MCF 10A (cell line): Measurements from ENCODE around the gene SGCD. TPM values are rescaled to one million over a fixed set of nuclear protein-coding genes. Genes with fewer than 3 reads are reported as not detected.

Experiments used
- BruUV-seq: library from RNA; stranded (reverse); fragments of 400-500 nt; replicated peaks from 2 replicates; lab custom pipeline; 2021; lab: Mats Ljungman, UMichigan
- CTCF ChIA-PET: fragments of 300-600 bp; sonication (Branson Sonifier 250); formaldehyde crosslinking; extraction: SDS; loops from one replicate; lab custom pipeline; 2021; ENCODE audit warnings: antibody characterized with exemption, inconsistent platforms; lab: Yijun Ruan, JAX
- POLR2A ChIA-PET: fragments of 300-600, 350-650 bp; sonication (Branson Sonifier 250); formaldehyde crosslinking; extraction: SDS; loops from one replicate; lab custom pipeline; 2020; ENCODE audit warnings: antibody characterized with exemption, inconsistent platforms; lab: Yijun Ruan, JAX
- DNase-seq: peaks from one replicate; pipeline ENCODE4 v3.0.0-alpha.2; 2018; ENCODE audit not compliant: unreplicated experiment
- H3K27ac Mint-ChIP-seq: one replicate; pipeline ENCODE4 v1.8.0; 2022; ENCODE audit warnings: mild to moderate bottlenecking, low read depth, mixed read lengths; ENCODE audit not compliant: unreplicated experiment
- H3K27me3 Mint-ChIP-seq: one replicate; pipeline ENCODE4 v1.8.0; 2022; ENCODE audit warnings: mixed read lengths; ENCODE audit not compliant: insufficient read depth, unreplicated experiment
- H3K36me3 Mint-ChIP-seq: one replicate; pipeline ENCODE4 v1.8.0; 2022; ENCODE audit warnings: mild to moderate bottlenecking, moderate library complexity, mixed read lengths; ENCODE audit not compliant: insufficient read depth, unreplicated experiment
- H3K4me1 Mint-ChIP-seq: one replicate; pipeline ENCODE4 v1.8.0; 2022; ENCODE audit warnings: mixed read lengths; ENCODE audit not compliant: insufficient read depth, unreplicated experiment
- H3K4me3 Mint-ChIP-seq: one replicate; pipeline ENCODE4 v1.8.0; 2022; ENCODE audit warnings: mild to moderate bottlenecking, moderate library complexity, mixed read lengths; ENCODE audit not compliant: unreplicated experiment
- H3K9me3 Mint-ChIP-seq: one replicate; pipeline ENCODE4 v1.8.0; 2022; ENCODE audit warnings: mixed read lengths; ENCODE audit not compliant: unreplicated experiment
- intact Hi-C: fragments of 100-400 bp; cut with micrococcal nuclease; formaldehyde crosslinking; loops from 2 replicates; pipeline ENCODE4 v1.14.1; 2022
- total RNA-seq: library from RNA; stranded (reverse); gene quantifications from 2 replicates; pipeline ENCODE4 v1.2.3, GENCODE V29; 2022
- TF ChIP-seq, protein P1 (sequence below): fragments of 200-600 bp; IDR thresholded peaks from one replicate; pipeline ENCODE4 v1.8.0; 2022; ENCODE audit warnings: antibody characterized with exemption, mild to moderate bottlenecking; ENCODE audit not compliant: unreplicated experiment

Gene SGCD
- total RNA-seq, 1 experiment from 2014 or later, result 0.14 TPM

DNA sequence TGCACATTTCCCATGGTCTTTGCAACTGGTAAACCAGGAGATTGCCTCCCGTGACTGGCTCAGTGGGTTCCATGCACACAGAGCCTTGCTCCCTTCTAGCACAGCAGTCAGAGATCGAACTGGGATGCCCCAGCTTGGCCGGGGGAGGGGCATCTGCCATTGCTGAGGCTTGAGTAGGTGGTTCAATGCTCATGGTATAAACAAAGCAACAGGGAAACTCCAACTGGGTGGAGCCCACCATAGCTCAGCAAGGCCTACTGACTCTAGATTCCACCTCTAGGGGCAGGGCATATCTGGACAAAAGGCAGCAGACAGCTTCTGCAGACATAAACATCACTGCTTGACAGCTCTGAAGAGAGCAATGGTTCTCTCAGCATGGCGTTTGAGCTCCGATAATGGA, 456.1 kb downstream of the SGCD start:
- intact Hi-C loops, result no loop called here
- ChIA-PET POLR2A (no interaction called here), CTCF (interaction anchor here (0.9 kb wide), 2 partner anchors 349 to 840 kb away, joined by 3 read pairs; no protein-coding TSS in a partner anchor)
- no peaks in the 10 kb centered on the region for H3K36me3 Mint-ChIP-seq
- H3K4me3 Mint-ChIP-seq, result no peak overlapping the region
- no peaks in the 10 kb centered on the region for H3K4me1 Mint-ChIP-seq
- TF ChIP-seq, protein P1, sequence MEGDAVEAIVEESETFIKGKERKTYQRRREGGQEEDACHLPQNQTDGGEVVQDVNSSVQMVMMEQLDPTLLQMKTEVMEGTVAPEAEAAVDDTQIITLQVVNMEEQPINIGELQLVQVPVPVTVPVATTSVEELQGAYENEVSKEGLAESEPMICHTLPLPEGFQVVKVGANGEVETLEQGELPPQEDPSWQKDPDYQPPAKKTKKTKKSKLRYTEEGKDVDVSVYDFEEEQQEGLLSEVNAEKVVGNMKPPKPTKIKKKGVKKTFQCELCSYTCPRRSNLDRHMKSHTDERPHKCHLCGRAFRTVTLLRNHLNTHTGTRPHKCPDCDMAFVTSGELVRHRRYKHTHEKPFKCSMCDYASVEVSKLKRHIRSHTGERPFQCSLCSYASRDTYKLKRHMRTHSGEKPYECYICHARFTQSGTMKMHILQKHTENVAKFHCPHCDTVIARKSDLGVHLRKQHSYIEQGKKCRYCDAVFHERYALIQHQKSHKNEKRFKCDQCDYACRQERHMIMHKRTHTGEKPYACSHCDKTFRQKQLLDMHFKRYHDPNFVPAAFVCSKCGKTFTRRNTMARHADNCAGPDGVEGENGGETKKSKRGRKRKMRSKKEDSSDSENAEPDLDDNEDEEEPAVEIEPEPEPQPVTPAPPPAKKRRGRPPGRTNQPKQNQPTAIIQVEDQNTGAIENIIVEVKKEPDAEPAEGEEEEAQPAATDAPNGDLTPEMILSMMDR, result no peak
- H3K27ac Mint-ChIP-seq, result no peak overlapping the region
- no peaks in the 10 kb centered on the region for H3K27me3 Mint-ChIP-seq
- no TSS peak for BruUV-seq
- H3K9me3 Mint-ChIP-seq, result peaks cover 15% of the 10 kb centered on the region
- no peak for DNase-seq

DNA sequence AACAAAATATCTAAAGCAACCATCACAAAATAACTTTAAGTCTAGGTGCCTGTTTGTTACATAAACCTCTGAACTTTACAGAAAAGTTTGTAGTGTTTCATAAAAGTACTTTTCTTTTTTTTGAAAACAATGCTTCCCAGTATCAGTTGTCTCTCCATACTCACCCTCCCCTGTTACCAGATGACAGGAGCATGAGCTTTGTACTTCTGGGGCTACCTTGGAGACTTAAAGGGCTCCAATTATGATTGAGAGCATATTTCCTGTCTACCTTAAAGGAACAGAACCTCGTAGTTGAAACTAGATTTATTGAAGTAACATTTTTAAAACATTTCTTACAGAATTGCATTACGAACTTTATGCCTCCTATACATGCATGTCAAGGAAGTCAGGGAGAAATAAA, 467.7 kb downstream of the SGCD start:
- no peaks in the 10 kb centered on the region for H3K4me1 Mint-ChIP-seq
- ChIA-PET CTCF (interaction anchor here (1.3 kb wide), 1 partner anchor 10 kb away, joined by 4 read pairs; no protein-coding TSS in a partner anchor), POLR2A (no interaction called here)
- no peaks in the 10 kb centered on the region for H3K36me3 Mint-ChIP-seq
- H3K27ac Mint-ChIP-seq, result no peak overlapping the region
- no TSS peak for BruUV-seq
- intact Hi-C loops, result no loop called here
- no peak for DNase-seq
- no peak overlapping the region for H3K4me3 Mint-ChIP-seq
- no peaks in the 10 kb centered on the region for H3K27me3 Mint-ChIP-seq
- H3K9me3 Mint-ChIP-seq, result no peaks in the 10 kb centered on the region
- TF ChIP-seq, protein P1, result no peak

DNA sequence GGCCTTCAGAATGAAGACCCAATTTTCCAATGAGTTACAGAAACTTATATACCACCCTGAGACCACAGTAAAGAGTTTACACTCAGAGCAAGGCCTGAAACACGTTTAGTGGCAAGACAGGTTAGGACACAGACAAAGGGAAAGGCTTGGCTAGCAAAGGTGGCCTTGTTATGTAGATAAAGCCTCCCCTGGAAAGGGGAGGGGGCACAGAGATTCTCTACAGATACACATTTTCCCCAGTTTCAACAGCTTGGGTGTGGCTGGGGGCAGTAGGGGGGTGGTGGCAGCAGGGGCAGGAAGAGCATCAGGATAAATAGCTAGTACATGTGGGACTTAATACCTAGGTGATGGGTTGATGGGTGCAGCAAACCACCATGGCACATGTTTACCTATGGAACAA, 471.2 kb downstream of the SGCD start:
- TF ChIP-seq, protein P1, result no peak
- no TSS peak for BruUV-seq
- Mint-ChIP-seq H3K4me3 (no peak overlapping the region), H3K9me3 (no peaks in the 10 kb centered on the region), H3K27me3 (no peaks in the 10 kb centered on the region), H3K27ac (no peak overlapping the region), H3K36me3 (no peaks in the 10 kb centered on the region), H3K4me1 (no peaks in the 10 kb centered on the region)
- ChIA-PET CTCF (interaction anchor here (0.5 to 0.6 kb wide), 3 partner anchors 10 to 1827 kb away, joined by 3 to 4 read pairs (median 3); no protein-coding TSS in a partner anchor), POLR2A (no interaction called here)
- DNase-seq, result no peak
- intact Hi-C loops, result no loop called here

DNA sequence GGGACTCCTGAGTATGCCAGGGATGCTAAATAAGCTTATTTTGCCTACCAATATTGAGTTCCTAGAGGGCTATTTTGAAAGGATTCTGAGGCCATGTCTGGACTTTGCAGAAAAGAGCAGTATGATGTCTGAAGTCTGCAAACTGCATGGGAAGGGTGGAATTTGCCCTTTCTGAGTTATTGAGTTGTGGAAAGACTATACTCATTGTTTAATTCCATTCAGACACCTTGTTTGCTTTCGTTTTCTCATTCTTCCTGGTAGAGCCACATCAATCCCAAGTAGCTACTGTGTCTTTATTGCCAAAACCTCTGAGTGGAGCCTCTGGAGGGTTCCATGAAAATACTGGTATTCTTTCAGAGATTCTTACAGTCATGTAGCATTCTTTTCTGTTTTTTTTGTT, 472.2 kb downstream of the SGCD start:
- Mint-ChIP-seq H3K36me3 (no peaks in the 10 kb centered on the region), H3K4me3 (no peak overlapping the region), H3K27ac (no peak overlapping the region), H3K27me3 (no peaks in the 10 kb centered on the region), H3K9me3 (no peaks in the 10 kb centered on the region), H3K4me1 (no peaks in the 10 kb centered on the region)
- BruUV-seq, result no TSS peak
- intact Hi-C loops, result no loop called here
- TF ChIP-seq, protein P1, result no peak
- ChIA-PET POLR2A (no interaction called here), CTCF (interaction anchor here (0.7 to 1.2 kb wide), 3 partner anchors 76 to 1405 kb away, joined by 3 to 4 read pairs (median 3); no protein-coding TSS in a partner anchor)
- no peak for DNase-seq
